Uterus (tissue), 4 donors: ENCODE measurements around the gene DSN1. TPM values are rescaled to one million over a fixed set of nuclear protein-coding genes. Genes with fewer than 3 reads are reported as not detected.
A peak's percentile ranks its signal among the peaks of the same experiment; 100 is the strongest.

Experiments used
- DNase-seq, 2 donors: peaks; one replicate each; pipeline ENCODE4 v3.0.0-alpha.2; 2019 to 2020
- H3K27ac ChIP-seq, 2 donors: fragments of 200-600 bp; sonication (generic); 1 replicate in 1 of 2; 2 replicates in 1 of 2; pipeline ENCODE4 v1.5.1; 2016 to 2018
- H3K27me3 ChIP-seq, 2 donors: fragments of 200-600 bp; sonication (generic); one replicate each; pipeline ENCODE4 v1.5.1; 2018 to 2019; ENCODE audit warnings: control low read depth in 1 of 2
- H3K36me3 ChIP-seq, 2 donors: fragments of 200-600 bp; sonication (generic); one replicate each; pipeline ENCODE4 v1.5.1; 2019; ENCODE audit warnings: control low read depth in 1 of 2
- H3K4me1 ChIP-seq, 2 donors: fragments of 200-600 bp; sonication (generic); one replicate each; pipeline ENCODE4 v1.5.1; 2018 to 2019; ENCODE audit warnings: control low read depth in 1 of 2
- H3K4me3 ChIP-seq, 2 donors: fragments of 200-600 bp; sonication (generic); 1 replicate in 1 of 2; 2 replicates in 1 of 2; pipeline ENCODE4 v1.5.1; 2018 to 2019; ENCODE audit warnings: mild to moderate bottlenecking in 1 of 2
- H3K9me3 ChIP-seq, 2 donors: fragments of 200-600 bp; sonication (generic); one replicate each; pipeline ENCODE4 v1.5.1; 2019; ENCODE audit warnings: control low read depth in 1 of 2
- POLR2A ChIP-seq, 2 donors: fragments of 450-650 bp; IDR thresholded peaks; one replicate each; pipeline ENCODE4 v1.6.1; 2016; ENCODE audit warnings: antibody characterized with exemption in 2 of 2, mild to moderate bottlenecking in 1 of 2, moderate library complexity in 1 of 2
- intact Hi-C: fragments of 100-400 bp; cut with DNase I; formaldehyde crosslinking; loops from one replicate; pipeline ENCODE4 v1.15.1; 2023; ENCODE audit warnings: low total_unique reads
- total RNA-seq, 4 donors: library from RNA; depleted of rRNA in 3 of 4; stranded (reverse); fragments of >200 nt in 3 of 4; gene quantifications; one replicate each; pipeline versions ENCODE4 v1.1.0 to v1.2.4, GENCODE V29; 2014 to 2023
- TF ChIP-seq, protein P1 (sequence below), 4 experiments: fragments of 200-600 bp in 2 of 4; fragments of 450-650 bp in 2 of 4; sonication (generic) in 2 of 4; IDR thresholded peaks; one replicate each; pipeline ENCODE4 v1.5.1; 2016 to 2019; ENCODE audit warnings: antibody characterized with exemption in 4 of 4, mild to moderate bottlenecking in 2 of 4, moderate library complexity in 1 of 4
- donor health status: DM: yes; HTN: yes; CAD: no.

The DSN1 gene
- total RNA-seq, 4 donors from 2014 or later, result 0.29 to 24.3 (median 3.2) TPM

DNA sequence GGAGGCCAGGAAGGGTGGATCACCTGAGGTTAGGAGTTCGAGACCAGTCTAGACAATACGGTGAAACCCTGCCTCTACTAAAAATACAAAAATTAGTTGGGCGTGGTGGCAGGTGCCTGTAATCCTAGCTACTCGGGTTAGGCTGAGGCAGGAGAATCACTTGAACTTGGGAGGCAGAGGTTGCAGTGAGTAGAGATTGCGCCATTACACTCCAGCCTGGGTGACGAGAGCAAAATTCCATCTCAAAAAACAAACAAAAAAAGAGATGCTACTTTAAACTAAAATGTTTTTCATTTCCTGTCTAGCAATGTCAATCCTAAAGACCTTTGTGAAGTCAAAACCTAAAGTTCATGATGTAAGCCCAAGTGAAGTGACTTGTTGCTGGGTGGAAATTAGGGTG is 12.9 kb downstream of the DSN1 start:
- TF ChIP-seq POLR2A (IDR thresholded peaks at IDR 0.05), result no peak
- TF ChIP-seq, protein P1, sequence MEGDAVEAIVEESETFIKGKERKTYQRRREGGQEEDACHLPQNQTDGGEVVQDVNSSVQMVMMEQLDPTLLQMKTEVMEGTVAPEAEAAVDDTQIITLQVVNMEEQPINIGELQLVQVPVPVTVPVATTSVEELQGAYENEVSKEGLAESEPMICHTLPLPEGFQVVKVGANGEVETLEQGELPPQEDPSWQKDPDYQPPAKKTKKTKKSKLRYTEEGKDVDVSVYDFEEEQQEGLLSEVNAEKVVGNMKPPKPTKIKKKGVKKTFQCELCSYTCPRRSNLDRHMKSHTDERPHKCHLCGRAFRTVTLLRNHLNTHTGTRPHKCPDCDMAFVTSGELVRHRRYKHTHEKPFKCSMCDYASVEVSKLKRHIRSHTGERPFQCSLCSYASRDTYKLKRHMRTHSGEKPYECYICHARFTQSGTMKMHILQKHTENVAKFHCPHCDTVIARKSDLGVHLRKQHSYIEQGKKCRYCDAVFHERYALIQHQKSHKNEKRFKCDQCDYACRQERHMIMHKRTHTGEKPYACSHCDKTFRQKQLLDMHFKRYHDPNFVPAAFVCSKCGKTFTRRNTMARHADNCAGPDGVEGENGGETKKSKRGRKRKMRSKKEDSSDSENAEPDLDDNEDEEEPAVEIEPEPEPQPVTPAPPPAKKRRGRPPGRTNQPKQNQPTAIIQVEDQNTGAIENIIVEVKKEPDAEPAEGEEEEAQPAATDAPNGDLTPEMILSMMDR (IDR thresholded peaks at IDR 0.05), result no peak
- H3K4me3 ChIP-seq, result no peak overlapping the region
- no peaks in the 10 kb centered on the region for H3K9me3 ChIP-seq
- no peak for DNase-seq
- H3K27me3 ChIP-seq, result no peaks in the 10 kb centered on the region
- H3K36me3 ChIP-seq, result no peaks in the 10 kb centered on the region
- intact Hi-C loops, result no loop called here
- H3K4me1 ChIP-seq, result no peaks in the 10 kb centered on the region
- H3K27ac ChIP-seq, result no peak overlapping the region

DNA sequence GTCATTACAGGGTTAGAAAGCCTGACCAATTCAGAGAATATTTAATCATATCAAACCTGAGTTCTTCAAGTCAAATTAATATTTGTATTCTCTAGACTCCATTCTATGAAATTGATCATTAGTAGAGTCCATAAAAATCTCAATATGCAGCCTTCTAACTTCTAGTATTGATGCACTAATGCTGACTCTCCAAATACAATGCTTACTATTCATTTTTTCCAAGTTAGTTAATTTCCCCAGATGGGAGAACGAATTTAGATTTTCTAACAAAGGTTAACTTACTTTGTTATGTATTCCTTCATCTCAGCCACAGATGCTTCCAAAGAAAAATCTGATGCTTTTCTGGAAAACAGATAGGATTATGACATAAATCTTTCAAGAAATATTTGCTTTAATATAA is 15.3 kb downstream of the DSN1 start:
- TF ChIP-seq, protein P1 (IDR thresholded peaks at IDR 0.05), result no peak
- TF ChIP-seq POLR2A (IDR thresholded peaks at IDR 0.05), result no peak
- Histone ChIP-seq H3K4me1 (no peaks in the 10 kb centered on the region), H3K27ac (no peak overlapping the region), H3K36me3 (no peaks in the 10 kb centered on the region), H3K4me3 (no peak overlapping the region), H3K27me3 (no peaks in the 10 kb centered on the region), H3K9me3 (no peaks in the 10 kb centered on the region)
- no peak for DNase-seq
- intact Hi-C loops, result no loop called here

DNA sequence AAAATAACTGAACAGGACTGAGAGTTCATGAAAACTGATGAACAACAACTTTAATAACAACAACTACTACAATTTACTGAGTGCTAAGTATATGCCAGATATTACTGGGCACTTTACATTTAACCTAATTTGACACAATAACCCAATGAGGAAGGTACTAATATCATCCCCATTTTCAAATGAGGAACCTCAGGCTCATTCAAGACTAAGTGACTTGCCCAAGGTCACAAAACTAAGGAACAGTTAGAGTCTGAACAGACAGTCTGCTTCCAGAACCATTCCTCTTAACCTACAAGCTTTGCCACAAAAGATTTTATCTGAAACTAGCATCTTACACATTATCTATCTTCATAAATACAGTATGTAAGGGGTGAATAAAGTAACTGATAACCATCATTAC is 17.1 kb downstream of the DSN1 start:
- intact Hi-C loops, result no loop called here
- Histone ChIP-seq H3K4me1 (no peaks in the 10 kb centered on the region), H3K4me3 (no peak overlapping the region), H3K27ac (no peak overlapping the region), H3K36me3 (no peaks in the 10 kb centered on the region), H3K9me3 (no peaks in the 10 kb centered on the region), H3K27me3 (no peaks in the 10 kb centered on the region)
- no peak for TF ChIP-seq POLR2A (IDR thresholded peaks at IDR 0.05)
- TF ChIP-seq, protein P1 (IDR thresholded peaks at IDR 0.05), result no peak
- DNase-seq, result no peak

DNA sequence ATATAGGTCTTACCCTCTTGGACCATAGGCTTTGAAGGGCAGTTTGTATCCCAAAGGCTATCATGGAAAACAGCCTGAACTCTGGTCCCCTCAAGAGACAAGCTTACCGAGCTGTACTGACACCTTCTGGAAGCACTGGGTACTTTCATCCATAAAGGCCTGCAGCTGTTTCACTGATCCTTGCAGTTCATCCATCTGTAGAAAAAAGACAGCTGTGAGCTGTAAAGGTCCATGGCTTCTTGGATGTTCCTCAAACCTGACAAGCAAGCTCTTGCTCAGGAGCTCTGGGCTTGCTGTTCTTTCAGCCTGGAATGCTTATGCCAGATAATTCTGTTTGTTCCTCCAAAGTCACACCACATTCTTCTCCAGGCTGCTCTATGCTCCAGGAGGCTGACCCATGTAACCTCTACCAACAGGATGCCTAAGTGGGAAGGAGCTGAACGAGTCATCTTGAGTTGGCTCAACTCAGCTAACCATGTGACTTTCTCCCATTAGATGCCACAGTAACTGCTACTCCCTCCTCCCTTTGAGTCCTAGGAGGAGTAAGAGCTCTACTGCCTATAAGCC is 18.8 kb downstream of the DSN1 start:
- H3K27ac ChIP-seq, result peak overlapping the region; percentile 20 to 36
- H3K27me3 ChIP-seq, result no peaks in the 10 kb centered on the region
- DNase-seq, result peak; percentile 44 to 57
- H3K4me3 ChIP-seq, result no peak overlapping the region
- intact Hi-C loops, result no loop called here
- H3K4me1 ChIP-seq, result no peaks in the 10 kb centered on the region
- TF ChIP-seq, protein P1 (IDR thresholded peaks at IDR 0.05), result peak; percentile 63 to 80 (median 70)
- no peak for TF ChIP-seq POLR2A (IDR thresholded peaks at IDR 0.05)
- no peaks in the 10 kb centered on the region for H3K36me3 ChIP-seq
- no peaks in the 10 kb centered on the region for H3K9me3 ChIP-seq

DNA sequence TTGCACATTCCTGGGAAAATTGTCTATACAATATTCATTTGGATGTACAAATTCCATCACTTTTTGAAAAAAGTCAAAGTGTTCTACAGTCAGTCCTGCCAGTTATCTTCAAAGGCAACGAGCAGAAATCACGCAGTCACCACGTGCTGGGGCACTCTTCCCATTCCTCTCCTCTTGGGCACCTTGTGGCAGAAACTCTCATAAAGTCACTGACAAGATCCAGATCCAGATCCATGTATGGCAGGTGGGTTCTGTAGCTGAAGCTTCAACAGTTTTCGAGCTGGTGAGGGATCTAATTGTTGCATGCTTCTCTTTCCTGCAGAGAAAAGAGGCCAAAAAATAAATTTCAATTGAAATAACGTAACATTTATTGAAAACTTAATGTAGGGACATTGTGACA is 21.0 kb downstream of the DSN1 start:
- no peak for DNase-seq
- TF ChIP-seq, protein P1 (IDR thresholded peaks at IDR 0.05), result no peak
- no peak for TF ChIP-seq POLR2A (IDR thresholded peaks at IDR 0.05)

More for the DNA sequence above, 21.0 kb downstream of the DSN1 start:
- intact Hi-C loops, result no loop called here
- H3K36me3 ChIP-seq, result no peaks in the 10 kb centered on the region
- no peaks in the 10 kb centered on the region for H3K4me1 ChIP-seq
- H3K9me3 ChIP-seq, result no peaks in the 10 kb centered on the region
- no peaks in the 10 kb centered on the region for H3K27me3 ChIP-seq
- H3K27ac ChIP-seq, result no peak overlapping the region
- no peak overlapping the region for H3K4me3 ChIP-seq
